Suprapubic skin (tissue), 3 donors: ENCODE measurements around the gene ROS1.

ENCODE experiments used
- EP300 ChIP-seq: sonication (generic); formaldehyde crosslinking; IDR thresholded peaks from one replicate; pipeline ENCODE4 v1.6.1; 2017; ENCODE audit warnings: antibody characterized with exemption
- POLR2A ChIP-seq, 2 donors: fragments of 450-650 bp; IDR thresholded peaks; one replicate each; pipeline ENCODE4 v1.6.1; 2017; ENCODE audit warnings: antibody characterized with exemption in 2 of 2, mild to moderate bottlenecking in 2 of 2, moderate library complexity in 2 of 2
- TF ChIP-seq, protein P1 (sequence below), 2 donors: fragments of 200-600 bp in 1 of 2; fragments of 450-650 bp in 1 of 2; sonication (generic) in 1 of 2; IDR thresholded peaks; one replicate each; pipeline ENCODE4 v1.5.1; 2016 to 2019; ENCODE audit warnings: antibody characterized with exemption in 2 of 2, mild to moderate bottlenecking in 1 of 2, moderate library complexity in 1 of 2

DNA sequence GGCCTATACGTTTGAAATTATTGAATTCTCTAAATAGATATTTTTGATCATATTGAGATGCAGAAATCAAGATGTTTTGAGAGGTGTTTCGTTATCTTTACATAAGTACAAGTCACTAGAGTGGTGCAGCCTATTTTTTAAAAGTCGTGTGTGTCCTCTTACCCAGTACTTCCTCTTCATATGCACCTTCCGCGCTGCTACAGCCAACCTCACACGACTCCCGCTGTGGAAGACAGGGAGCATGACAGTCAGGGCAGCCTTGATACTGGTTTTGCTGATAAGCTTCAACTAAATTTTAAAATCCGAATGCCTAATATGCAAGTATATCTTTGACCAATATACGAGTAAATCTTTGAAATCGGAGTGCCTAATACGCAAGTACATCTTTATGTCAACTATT, 16.3 kb downstream of the ROS1 start:
- TF ChIP-seq POLR2A (IDR thresholded peaks at IDR 0.05) = no peak
- no peak for TF ChIP-seq EP300
- TF ChIP-seq, protein P1, sequence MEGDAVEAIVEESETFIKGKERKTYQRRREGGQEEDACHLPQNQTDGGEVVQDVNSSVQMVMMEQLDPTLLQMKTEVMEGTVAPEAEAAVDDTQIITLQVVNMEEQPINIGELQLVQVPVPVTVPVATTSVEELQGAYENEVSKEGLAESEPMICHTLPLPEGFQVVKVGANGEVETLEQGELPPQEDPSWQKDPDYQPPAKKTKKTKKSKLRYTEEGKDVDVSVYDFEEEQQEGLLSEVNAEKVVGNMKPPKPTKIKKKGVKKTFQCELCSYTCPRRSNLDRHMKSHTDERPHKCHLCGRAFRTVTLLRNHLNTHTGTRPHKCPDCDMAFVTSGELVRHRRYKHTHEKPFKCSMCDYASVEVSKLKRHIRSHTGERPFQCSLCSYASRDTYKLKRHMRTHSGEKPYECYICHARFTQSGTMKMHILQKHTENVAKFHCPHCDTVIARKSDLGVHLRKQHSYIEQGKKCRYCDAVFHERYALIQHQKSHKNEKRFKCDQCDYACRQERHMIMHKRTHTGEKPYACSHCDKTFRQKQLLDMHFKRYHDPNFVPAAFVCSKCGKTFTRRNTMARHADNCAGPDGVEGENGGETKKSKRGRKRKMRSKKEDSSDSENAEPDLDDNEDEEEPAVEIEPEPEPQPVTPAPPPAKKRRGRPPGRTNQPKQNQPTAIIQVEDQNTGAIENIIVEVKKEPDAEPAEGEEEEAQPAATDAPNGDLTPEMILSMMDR (IDR thresholded peaks at IDR 0.05) = no peak
